Progenitor cell of endocrine pancreas (in vitro differentiated cells): Measurements from ENCODE around the gene CLTCL1. TPM values are rescaled to one million over a fixed set of nuclear protein-coding genes. Genes with fewer than 3 reads are reported as not detected.
"Not testable (repeated sequence)": the region's sequence is repeated elsewhere in the genome, so short reads cannot be mapped to it uniquely, and the experiment has no call there.

Experiments used
- DNase-seq: peaks from one replicate; pipeline ENCODE4 v3.0.0; 2021; ENCODE audit warnings: low spot score; ENCODE audit not compliant: unreplicated experiment
- H3K27ac Mint-ChIP-seq: 2 replicates; pipeline ENCODE4 v1.8.0; 2021; ENCODE audit warnings: mild to moderate bottlenecking, moderate library complexity, mixed read lengths
- H3K27me3 Mint-ChIP-seq: 2 replicates; pipeline ENCODE4 v1.8.0; 2021; ENCODE audit warnings: mixed read lengths
- H3K36me3 Mint-ChIP-seq: 2 replicates; pipeline ENCODE4 v1.8.0; 2022; ENCODE audit warnings: mixed read lengths; ENCODE audit not compliant: insufficient read depth
- H3K4me1 Mint-ChIP-seq: 2 replicates; pipeline ENCODE4 v1.8.0; 2021; ENCODE audit warnings: low read depth, mixed read lengths
- H3K4me3 Mint-ChIP-seq: 2 replicates; pipeline ENCODE4 v1.8.0; 2021; ENCODE audit warnings: low read depth, mild to moderate bottlenecking, moderate library complexity, mixed read lengths
- H3K9me3 Mint-ChIP-seq: 2 replicates; pipeline ENCODE4 v1.8.0; 2021; ENCODE audit warnings: low read depth, mixed read lengths
- CTCF ChIP-seq: fragments of 200-600 bp; sonication (generic); IDR thresholded peaks from one replicate; pipeline ENCODE4 v1.5.0; 2021; ENCODE audit warnings: antibody characterized with exemption, mild to moderate bottlenecking; ENCODE audit not compliant: unreplicated experiment
- total RNA-seq: library from RNA; stranded (reverse); gene quantifications from 2 replicates; pipeline ENCODE4 v1.2.1, GENCODE V29; 2021

CLTCL1 gene
- total RNA-seq, 1 donor from 2014 or later: 6.6 TPM

GRCh38 chr22:19287889-19288288, 3.6 kb downstream of the CLTCL1 start:
- H3K4me1 Mint-ChIP-seq: peaks cover 15% of the 10 kb centered on the region
- no peaks in the 10 kb centered on the region for H3K9me3 Mint-ChIP-seq
- H3K27me3 Mint-ChIP-seq: peaks cover 32% of the 10 kb centered on the region
- peak overlapping the region; percentile 37 for H3K27ac Mint-ChIP-seq
- TF ChIP-seq CTCF: no peak
- DNase-seq: no peak
- H3K4me3 Mint-ChIP-seq: no peak overlapping the region
- H3K36me3 Mint-ChIP-seq: no peaks in the 10 kb centered on the region

GRCh38 chr22:19287076-19287707, 4.3 kb downstream of the CLTCL1 start:
- H3K9me3 Mint-ChIP-seq: no peaks in the 10 kb centered on the region
- H3K27me3 Mint-ChIP-seq: peaks cover 30% of the 10 kb centered on the region
- peaks cover 12% of the 10 kb centered on the region for H3K4me1 Mint-ChIP-seq
- no peak overlapping the region for H3K27ac Mint-ChIP-seq
- no peak overlapping the region for H3K4me3 Mint-ChIP-seq
- H3K36me3 Mint-ChIP-seq: no peaks in the 10 kb centered on the region
- no peak for TF ChIP-seq CTCF
- DNase-seq: no peak

DNA sequence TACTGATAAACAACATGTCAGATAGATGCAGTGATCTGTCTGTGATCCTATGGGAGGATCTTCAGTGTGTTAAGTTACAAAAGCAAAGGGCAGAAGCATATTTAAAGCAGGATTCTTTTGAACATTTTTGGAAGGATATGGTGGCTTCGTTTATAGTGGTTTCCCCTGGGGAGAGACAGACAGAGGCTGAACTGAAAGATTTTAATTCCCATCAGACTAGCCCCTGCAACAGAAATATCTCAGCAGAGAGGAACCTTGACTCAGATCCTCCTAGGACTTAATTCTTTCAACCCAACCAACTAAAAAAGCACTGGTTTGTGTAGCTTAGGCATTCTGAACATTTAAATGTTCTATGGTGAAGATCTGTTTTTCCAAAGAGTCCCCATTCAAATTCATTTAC, 5.7 kb downstream of the CLTCL1 start:
- no peak for DNase-seq
- Mint-ChIP-seq H3K27me3 (peaks cover 28% of the 10 kb centered on the region), H3K27ac (no peak overlapping the region)

GRCh38 chr22:19279143-19279542, 12.4 kb downstream of the CLTCL1 start:
- not testable (repeated sequence) for H3K9me3 Mint-ChIP-seq, H3K27me3 Mint-ChIP-seq, H3K4me3 Mint-ChIP-seq, DNase-seq, H3K36me3 Mint-ChIP-seq, H3K4me1 Mint-ChIP-seq
- H3K27ac Mint-ChIP-seq: peak overlapping the region; percentile 5

More for the DNA sequence above, 5.7 kb downstream of the CLTCL1 start:
- TF ChIP-seq CTCF: no peak
- Mint-ChIP-seq H3K4me1 (peaks cover 10% of the 10 kb centered on the region), H3K4me3 (no peak overlapping the region), H3K36me3 (no peaks in the 10 kb centered on the region), H3K9me3 (no peaks in the 10 kb centered on the region)

DNA sequence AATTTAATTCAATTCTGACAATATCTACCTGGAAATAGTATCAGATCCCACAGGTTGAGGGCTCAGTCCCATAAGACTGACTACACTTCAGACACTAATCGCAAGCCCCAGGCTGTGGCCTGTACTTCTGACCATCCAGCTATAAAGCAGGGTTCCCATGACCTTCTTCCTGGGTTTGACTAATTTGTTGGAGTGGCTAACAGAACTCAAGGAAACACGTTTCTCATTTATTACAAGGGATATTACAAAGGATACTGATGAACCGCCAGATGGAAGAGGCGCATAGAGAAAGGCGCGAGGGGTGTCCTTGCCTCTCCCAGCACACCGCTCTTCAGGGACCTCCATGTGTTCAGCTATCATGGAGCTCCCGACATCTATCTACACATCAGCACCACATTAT, 13.7 kb downstream of the CLTCL1 start:
- Mint-ChIP-seq H3K27ac (no peak overlapping the region), H3K36me3 (no peaks in the 10 kb centered on the region)
- TF ChIP-seq CTCF: no peak

GRCh38 chr22:19275919-19276600, 15.5 kb downstream of the CLTCL1 start:
- Mint-ChIP-seq H3K36me3 (no peaks in the 10 kb centered on the region), H3K27me3 (no peaks in the 10 kb centered on the region), H3K27ac (no peak overlapping the region), H3K9me3 (no peaks in the 10 kb centered on the region), H3K4me3 (no peak overlapping the region), H3K4me1 (peaks cover 7% of the 10 kb centered on the region)
- DNase-seq: no peak
- no peak for TF ChIP-seq CTCF

More for the DNA sequence above, 13.7 kb downstream of the CLTCL1 start:
- H3K9me3 Mint-ChIP-seq: no peaks in the 10 kb centered on the region
- no peak for DNase-seq
- no peak overlapping the region for H3K4me3 Mint-ChIP-seq
- peaks cover 7% of the 10 kb centered on the region for H3K4me1 Mint-ChIP-seq
- no peaks in the 10 kb centered on the region for H3K27me3 Mint-ChIP-seq
